Activated CD8-positive, alpha-beta memory T cell treated with anti-CD3 and anti-CD28 coated beads for 48 hours (primary cell): ENCODE measurements around the gene RNF222.
"Not testable (repeated sequence)": the region's sequence is repeated elsewhere in the genome, so short reads cannot be mapped to it uniquely, and the experiment has no call there.

ENCODE experiments used
- DNase-seq, 3 experiments: peaks; one replicate each; pipeline ENCODE4 v3.0.0-alpha.2; 2020; ENCODE audit warnings: low read depth in 2 of 3, low spot score in 2 of 3

The RNF222 gene

GRCh38 chr17:8382052-8382879 lies 15.4 kb downstream of the RNF222 start:
- DNase-seq: no peak

- no peak for DNase-seq
Measured at GRCh38 chr17:8380049-8380448, 17.6 kb downstream of the RNF222 start.

GRCh38 chr17:8378117-8378516 lies 19.5 kb downstream of the RNF222 start:
- DNase-seq: not testable (repeated sequence)

GRCh38 chr17:8377422-8377821 lies 20.2 kb downstream of the RNF222 start:
- DNase-seq: no peak

- DNase-seq: peak; percentile 83 to 90 (median 84)
Measured at GRCh38 chr17:8376271-8377067, 21.2 kb downstream of the RNF222 start, which contains the start of gene KRABD2. TSS of gene KRABD2 (minus strand) at chr17:8376704.

GRCh38 chr17:8375738-8376259 lies 21.8 kb downstream of the RNF222 start:
- no peak for DNase-seq

GRCh38 chr17:8373856-8374255 lies 23.8 kb downstream of the RNF222 start:
- DNase-seq: not testable (repeated sequence)

- DNase-seq: no peak
Measured at GRCh38 chr17:8372422-8372821, 25.2 kb downstream of the RNF222 start.

GRCh38 chr17:8371786-8372185 lies 25.8 kb downstream of the RNF222 start:
- no peak for DNase-seq

- no peak for DNase-seq
Measured at GRCh38 chr17:8369944-8370343, 27.7 kb downstream of the RNF222 start.

GRCh38 chr17:8368193-8368592 lies 29.4 kb downstream of the RNF222 start:
- DNase-seq: no peak

- DNase-seq: no peak
Measured at GRCh38 chr17:8366231-8366630, 31.4 kb downstream of the RNF222 start.

- DNase-seq: no peak
Measured at GRCh38 chr17:8365143-8365542, 32.5 kb downstream of the RNF222 start.

GRCh38 chr17:8362651-8363332 lies 34.8 kb downstream of the RNF222 start:
- DNase-seq: no peak

- DNase-seq: no peak
Measured at GRCh38 chr17:8360751-8361150, 36.9 kb downstream of the RNF222 start.

- no peak for DNase-seq
Measured at GRCh38 chr17:8360260-8360659, 37.4 kb downstream of the RNF222 start.

GRCh38 chr17:8359769-8360168 lies 37.9 kb downstream of the RNF222 start:
- no peak for DNase-seq

- no peak for DNase-seq
Measured at GRCh38 chr17:8357910-8358309, 39.7 kb downstream of the RNF222 start.

GRCh38 chr17:8354236-8354635 lies 43.4 kb downstream of the RNF222 start:
- DNase-seq: no peak

GRCh38 chr17:8353736-8354135 lies 43.9 kb downstream of the RNF222 start:
- no peak for DNase-seq

GRCh38 chr17:8350339-8350738 lies 47.3 kb downstream of the RNF222 start:
- no peak for DNase-seq
